GM23338 (cell line): Measurements from ENCODE around the gene GGCX. TPM values are rescaled to one million over a fixed set of nuclear protein-coding genes. Genes with fewer than 3 reads are reported as not detected.

Experiments
- ATAC-seq: fragments of 200-7000 bp; cut with Tn5 transposase; 3 replicates; pipeline ENCODE4 v1.9.1; 2020
- DNase-seq: peaks from one replicate; pipeline ENCODE4 v3.0.0-alpha.2; 2015; ENCODE audit warnings: low spot score
- H2AFZ ChIP-seq: fragments of 200-600 bp; sonication (generic); 2 replicates; pipeline ENCODE4 v1.8.0; 2016; ENCODE audit warnings: antibody characterized with exemption, mild to moderate bottlenecking, moderate library complexity
- H3F3A ChIP-seq: fragments of 200-600 bp; sonication (generic); replicated peaks from 2 replicates; pipeline ENCODE4 v1.8.0; 2017; ENCODE audit warnings: antibody characterized with exemption, mixed run types, low read depth
- H3K27ac ChIP-seq: fragments of 200-600 bp; sonication (generic); 2 replicates; pipeline ENCODE4 v1.6.1; 2016; ENCODE audit warnings: low read depth
- H3K27me3 ChIP-seq: fragments of 200-600 bp; sonication (generic); 2 replicates; pipeline ENCODE4 v1.8.0; 2016; ENCODE audit warnings: mild to moderate bottlenecking, mixed run types, moderate library complexity; ENCODE audit not compliant: insufficient read depth
- H3K36me3 ChIP-seq: fragments of 200-600 bp; sonication (generic); 2 replicates; pipeline ENCODE4 v1.8.0; 2016; ENCODE audit warnings: mild to moderate bottlenecking; ENCODE audit not compliant: insufficient read depth
- H3K4me1 ChIP-seq: fragments of 200-600 bp; sonication (generic); 2 replicates; pipeline ENCODE4 v1.8.0; 2016; ENCODE audit warnings: mild to moderate bottlenecking, moderate library complexity; ENCODE audit not compliant: insufficient read depth
- H3K4me2 ChIP-seq: fragments of 200-600 bp; sonication (generic); 2 replicates; pipeline ENCODE4 v1.7.1; 2017; ENCODE audit warnings: mixed run types
- H3K4me3 ChIP-seq: fragments of 200-600 bp; sonication (generic); 2 replicates; pipeline ENCODE4 v1.6.1; 2016; ENCODE audit warnings: mixed run types
- H3K79me2 ChIP-seq: fragments of 200-600 bp; sonication (generic); replicated peaks from 2 replicates; pipeline ENCODE4 v1.8.0; 2017; ENCODE audit warnings: mild to moderate bottlenecking; ENCODE audit not compliant: insufficient read depth
- H3K9me2 ChIP-seq: fragments of 200-600 bp; sonication (generic); 2 replicates; pipeline ENCODE4 v1.8.0; 2017; ENCODE audit not compliant: insufficient read depth
- H4K20me1 ChIP-seq: fragments of 200-600 bp; sonication (generic); replicated peaks from 2 replicates; pipeline ENCODE4 v1.8.0; 2017; ENCODE audit warnings: mild to moderate bottlenecking; ENCODE audit not compliant: insufficient read depth
- H3K27ac Mint-ChIP-seq: 2 replicates; pipeline ENCODE4 v1.8.0; 2020; ENCODE audit warnings: inconsistent platforms, mild to moderate bottlenecking, moderate library complexity, mixed read lengths
- H3K27me3 Mint-ChIP-seq: 3 replicates; pipeline ENCODE4 v1.8.0; 2022; ENCODE audit warnings: low read depth, mild to moderate bottlenecking, moderate library complexity, mixed read lengths, inconsistent platforms; ENCODE audit not compliant: insufficient read depth, poor library complexity
- H3K36me3 Mint-ChIP-seq: 3 replicates; pipeline ENCODE4 v1.8.0; 2021; ENCODE audit warnings: low read depth, mild to moderate bottlenecking, inconsistent platforms, moderate library complexity, mixed read lengths
- H3K4me1 Mint-ChIP-seq: 3 replicates; pipeline ENCODE4 v1.8.0; 2020; ENCODE audit warnings: mild to moderate bottlenecking, inconsistent platforms, mixed read lengths
- H3K4me3 Mint-ChIP-seq: 3 replicates; pipeline ENCODE4 v1.8.0; 2021; ENCODE audit warnings: moderate library complexity, mild to moderate bottlenecking, inconsistent platforms, mixed read lengths
- H3K9me3 Mint-ChIP-seq: 3 replicates; pipeline ENCODE4 v1.8.0; 2020; ENCODE audit warnings: moderate library complexity, mild to moderate bottlenecking, inconsistent platforms, mixed read lengths
- CREB1 ChIP-seq: fragments of 250-450 bp; sonication (Bioruptor Pico); IDR thresholded peaks from 2 replicates; pipeline ENCODE4 v1.5.0; 2020; ENCODE audit warnings: low read depth, mild to moderate bottlenecking, moderate library complexity
- ETS1 ChIP-seq: IDR thresholded peaks from 2 replicates; pipeline ENCODE4 v1.6.1; 2016; ENCODE audit warnings: antibody characterized with exemption
- EZH2 ChIP-seq: fragments of 200-600 bp; sonication (generic); IDR thresholded peaks from one replicate; pipeline ENCODE4 v1.8.0; 2017; ENCODE audit warnings: antibody characterized with exemption, mild to moderate bottlenecking, low read depth; ENCODE audit not compliant: unreplicated experiment
- EZH2phosphoT487 ChIP-seq: fragments of 200-600 bp; sonication (generic); IDR thresholded peaks from one replicate; pipeline ENCODE4 v1.8.1; 2018; ENCODE audit warnings: antibody characterized with exemption; ENCODE audit not compliant: unreplicated experiment
- JUNB ChIP-seq: IDR thresholded peaks from one replicate; pipeline ENCODE4 v1.6.1; 2016; ENCODE audit warnings: antibody characterized with exemption; ENCODE audit not compliant: unreplicated experiment
- NANOG ChIP-seq: IDR thresholded peaks from 2 replicates; pipeline ENCODE4 v1.6.1; 2016; ENCODE audit warnings: antibody characterized with exemption, borderline replicate concordance
- POLR2AphosphoS5 ChIP-seq: IDR thresholded peaks from 2 replicates; pipeline ENCODE4 v1.6.1; 2016; ENCODE audit warnings: antibody characterized with exemption, low read depth
- STAT1 ChIP-seq: IDR thresholded peaks from one replicate; pipeline ENCODE4 v1.6.1; 2016; ENCODE audit warnings: antibody characterized with exemption; ENCODE audit not compliant: unreplicated experiment
- ZNF114 ChIP-seq: fragments of 250-450 bp; sonication (Bioruptor Pico); IDR thresholded peaks from 2 replicates; pipeline ENCODE4 v1.5.0; 2020; ENCODE audit warnings: mild to moderate bottlenecking, moderate library complexity
- ZNF331 ChIP-seq: fragments of 250-450 bp; sonication (Bioruptor Pico); IDR thresholded peaks from 2 replicates; pipeline ENCODE4 v1.5.0; 2020; ENCODE audit warnings: low read depth, mild to moderate bottlenecking, moderate library complexity
- ZNF462 ChIP-seq: fragments of 250-450 bp; sonication (Bioruptor Pico); IDR thresholded peaks from 2 replicates; pipeline ENCODE4 v1.5.0; 2020; ENCODE audit warnings: mild to moderate bottlenecking, moderate library complexity
- polyA plus RNA-seq: library from polyadenylated mRNA; unstranded; fragments of >200 nt; fragmentation: Nextera tagmentation; extraction: Ambion mirVana; gene quantifications from 2 replicates; pipeline ENCODE4 v1.2.1, GENCODE V29; 2016
- total RNA-seq: library from RNA; depleted of rRNA; stranded (reverse); fragments of >200 nt; shearing (Covaris generic); gene quantifications from 2 replicates; pipeline ENCODE4 v1.2.3, GENCODE V29; 2014
- TF ChIP-seq, protein P1 (sequence below), 2 experiments: fragments of 200-600 bp in 1 of 2; sonication (generic) in 1 of 2; conservative IDR thresholded peaks; 2 replicates each; pipeline versions ENCODE4 v1.5.1 to v1.6.1; 2016 to 2017; ENCODE audit warnings: antibody characterized with exemption in 2 of 2, low read depth in 2 of 2, mild to moderate bottlenecking in 2 of 2, moderate library complexity in 1 of 2
- TF ChIP-seq, protein P2 (sequence below): IDR thresholded peaks from one replicate; pipeline ENCODE4 v1.6.1; 2018; ENCODE audit warnings: antibody characterized with exemption; ENCODE audit not compliant: unreplicated experiment

GGCX gene
- total and polyA plus RNA-seq, 2 experiments from 2014 or later: 14.4 to 36.2 TPM

DNA sequence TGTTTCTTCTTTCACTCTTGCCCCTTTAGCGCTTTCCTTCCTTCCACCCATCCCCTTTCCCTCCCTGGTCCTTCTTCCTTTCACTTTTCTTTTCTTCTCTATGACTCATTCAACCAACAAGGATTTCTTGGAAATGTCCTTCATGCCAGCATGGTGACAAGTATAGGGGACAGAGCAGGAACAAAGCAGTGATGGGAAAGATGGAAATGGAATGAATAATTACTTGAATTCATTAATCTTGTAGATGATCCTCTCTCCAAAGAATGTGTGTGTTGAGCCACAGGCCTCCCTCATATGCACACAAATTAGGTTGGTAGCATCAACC is 24.4 kb upstream of the GGCX start:
- no peak for DNase-seq
- TF ChIP-seq EZH2: no peak
- no peak for TF ChIP-seq ZNF462
- TF ChIP-seq, protein P1, sequence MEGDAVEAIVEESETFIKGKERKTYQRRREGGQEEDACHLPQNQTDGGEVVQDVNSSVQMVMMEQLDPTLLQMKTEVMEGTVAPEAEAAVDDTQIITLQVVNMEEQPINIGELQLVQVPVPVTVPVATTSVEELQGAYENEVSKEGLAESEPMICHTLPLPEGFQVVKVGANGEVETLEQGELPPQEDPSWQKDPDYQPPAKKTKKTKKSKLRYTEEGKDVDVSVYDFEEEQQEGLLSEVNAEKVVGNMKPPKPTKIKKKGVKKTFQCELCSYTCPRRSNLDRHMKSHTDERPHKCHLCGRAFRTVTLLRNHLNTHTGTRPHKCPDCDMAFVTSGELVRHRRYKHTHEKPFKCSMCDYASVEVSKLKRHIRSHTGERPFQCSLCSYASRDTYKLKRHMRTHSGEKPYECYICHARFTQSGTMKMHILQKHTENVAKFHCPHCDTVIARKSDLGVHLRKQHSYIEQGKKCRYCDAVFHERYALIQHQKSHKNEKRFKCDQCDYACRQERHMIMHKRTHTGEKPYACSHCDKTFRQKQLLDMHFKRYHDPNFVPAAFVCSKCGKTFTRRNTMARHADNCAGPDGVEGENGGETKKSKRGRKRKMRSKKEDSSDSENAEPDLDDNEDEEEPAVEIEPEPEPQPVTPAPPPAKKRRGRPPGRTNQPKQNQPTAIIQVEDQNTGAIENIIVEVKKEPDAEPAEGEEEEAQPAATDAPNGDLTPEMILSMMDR (conservative IDR thresholded peaks at IDR 0.05; ENCODE audit: low read depth in 2 of 2): no peak
- TF ChIP-seq POLR2AphosphoS5: no peak
- TF ChIP-seq EZH2phosphoT487: no peak
- no peak for TF ChIP-seq NANOG
- TF ChIP-seq JUNB: no peak
- TF ChIP-seq, protein P2, sequence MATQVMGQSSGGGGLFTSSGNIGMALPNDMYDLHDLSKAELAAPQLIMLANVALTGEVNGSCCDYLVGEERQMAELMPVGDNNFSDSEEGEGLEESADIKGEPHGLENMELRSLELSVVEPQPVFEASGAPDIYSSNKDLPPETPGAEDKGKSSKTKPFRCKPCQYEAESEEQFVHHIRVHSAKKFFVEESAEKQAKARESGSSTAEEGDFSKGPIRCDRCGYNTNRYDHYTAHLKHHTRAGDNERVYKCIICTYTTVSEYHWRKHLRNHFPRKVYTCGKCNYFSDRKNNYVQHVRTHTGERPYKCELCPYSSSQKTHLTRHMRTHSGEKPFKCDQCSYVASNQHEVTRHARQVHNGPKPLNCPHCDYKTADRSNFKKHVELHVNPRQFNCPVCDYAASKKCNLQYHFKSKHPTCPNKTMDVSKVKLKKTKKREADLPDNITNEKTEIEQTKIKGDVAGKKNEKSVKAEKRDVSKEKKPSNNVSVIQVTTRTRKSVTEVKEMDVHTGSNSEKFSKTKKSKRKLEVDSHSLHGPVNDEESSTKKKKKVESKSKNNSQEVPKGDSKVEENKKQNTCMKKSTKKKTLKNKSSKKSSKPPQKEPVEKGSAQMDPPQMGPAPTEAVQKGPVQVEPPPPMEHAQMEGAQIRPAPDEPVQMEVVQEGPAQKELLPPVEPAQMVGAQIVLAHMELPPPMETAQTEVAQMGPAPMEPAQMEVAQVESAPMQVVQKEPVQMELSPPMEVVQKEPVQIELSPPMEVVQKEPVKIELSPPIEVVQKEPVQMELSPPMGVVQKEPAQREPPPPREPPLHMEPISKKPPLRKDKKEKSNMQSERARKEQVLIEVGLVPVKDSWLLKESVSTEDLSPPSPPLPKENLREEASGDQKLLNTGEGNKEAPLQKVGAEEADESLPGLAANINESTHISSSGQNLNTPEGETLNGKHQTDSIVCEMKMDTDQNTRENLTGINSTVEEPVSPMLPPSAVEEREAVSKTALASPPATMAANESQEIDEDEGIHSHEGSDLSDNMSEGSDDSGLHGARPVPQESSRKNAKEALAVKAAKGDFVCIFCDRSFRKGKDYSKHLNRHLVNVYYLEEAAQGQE: no peak
- TF ChIP-seq STAT1: no peak
- TF ChIP-seq CREB1 (CRISPR knock-in tag): no peak
- no peak for TF ChIP-seq ETS1
- no peak for TF ChIP-seq ZNF114 (CRISPR knock-in tag)
- TF ChIP-seq ZNF331: no peak
- Histone ChIP-seq H3K79me2 (no peaks in the 10 kb centered on the region), H3K9me2 (no peaks in the 10 kb centered on the region), H3F3A (0 out of 2 replicates have a peak, but pooled peaks cover 3% of the 10 kb centered on the region), H3K4me1 (peaks cover 7% of the 10 kb centered on the region; the same call in 1 of the 2 replicates), H3K4me3 (no peak overlapping the region), H3K27ac (no peak overlapping the region), H2AFZ (no peak overlapping the region), H4K20me1 (no peaks in the 10 kb centered on the region), H3K4me2 (no peak overlapping the region), H3K36me3 (no peaks in the 10 kb centered on the region), H3K27me3 (peaks cover 31% of the 10 kb centered on the region)
- H3K27me3 Mint-ChIP-seq: peaks cover 28% of the 10 kb centered on the region
- ATAC-seq: no peak
- peaks cover 10% of the 10 kb centered on the region; the same call in 1 of the 3 replicates for H3K36me3 Mint-ChIP-seq
- no peak overlapping the region for H3K27ac Mint-ChIP-seq
- H3K9me3 Mint-ChIP-seq: 0 out of 3 replicates have a peak, but pooled peaks cover 3% of the 10 kb centered on the region
- H3K4me1 Mint-ChIP-seq: peaks cover 8% of the 10 kb centered on the region
- H3K4me3 Mint-ChIP-seq: no peak overlapping the region; the same call in 2 of the 3 replicates
